ENCODE data around the gene ARL11.
A peak's percentile ranks its signal among the peaks of the same experiment; 100 is the strongest.

Gene ARL11

DNA sequence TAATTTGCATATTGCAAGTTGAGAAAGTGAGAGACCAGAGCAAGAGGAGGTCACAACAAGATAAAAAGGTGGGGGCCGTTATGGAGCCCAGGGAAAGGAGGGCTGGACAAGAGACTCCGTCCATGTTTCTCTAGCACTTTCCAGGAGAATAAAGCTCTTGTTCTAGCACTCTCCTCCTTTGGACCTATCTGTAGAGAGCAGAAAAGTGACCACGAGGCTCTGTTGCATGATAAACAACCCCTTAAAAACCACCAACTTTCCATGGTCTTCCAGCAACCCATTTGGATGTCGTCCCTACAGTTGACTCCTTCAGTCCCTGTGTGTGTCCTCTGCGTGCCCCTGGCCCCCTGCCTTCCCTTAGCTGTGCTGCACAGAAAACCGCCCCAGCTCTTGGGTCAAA is 4.1 kb upstream of the ARL11 start:
- no peaks in the 10 kb centered on the region for H3K9me3 Mint-ChIP-seq
- H3K4me3 Mint-ChIP-seq = no peak overlapping the region
- no peak for DNase-seq
- H3K27me3 Mint-ChIP-seq (ENCODE audit: low read depth, poor library complexity) = no peaks in the 10 kb centered on the region
- H3K27ac Mint-ChIP-seq = no peak overlapping the region
- peaks cover 19% of the 10 kb centered on the region for H3K4me1 Mint-ChIP-seq
- TF ChIP-seq, protein P1, sequence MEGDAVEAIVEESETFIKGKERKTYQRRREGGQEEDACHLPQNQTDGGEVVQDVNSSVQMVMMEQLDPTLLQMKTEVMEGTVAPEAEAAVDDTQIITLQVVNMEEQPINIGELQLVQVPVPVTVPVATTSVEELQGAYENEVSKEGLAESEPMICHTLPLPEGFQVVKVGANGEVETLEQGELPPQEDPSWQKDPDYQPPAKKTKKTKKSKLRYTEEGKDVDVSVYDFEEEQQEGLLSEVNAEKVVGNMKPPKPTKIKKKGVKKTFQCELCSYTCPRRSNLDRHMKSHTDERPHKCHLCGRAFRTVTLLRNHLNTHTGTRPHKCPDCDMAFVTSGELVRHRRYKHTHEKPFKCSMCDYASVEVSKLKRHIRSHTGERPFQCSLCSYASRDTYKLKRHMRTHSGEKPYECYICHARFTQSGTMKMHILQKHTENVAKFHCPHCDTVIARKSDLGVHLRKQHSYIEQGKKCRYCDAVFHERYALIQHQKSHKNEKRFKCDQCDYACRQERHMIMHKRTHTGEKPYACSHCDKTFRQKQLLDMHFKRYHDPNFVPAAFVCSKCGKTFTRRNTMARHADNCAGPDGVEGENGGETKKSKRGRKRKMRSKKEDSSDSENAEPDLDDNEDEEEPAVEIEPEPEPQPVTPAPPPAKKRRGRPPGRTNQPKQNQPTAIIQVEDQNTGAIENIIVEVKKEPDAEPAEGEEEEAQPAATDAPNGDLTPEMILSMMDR (IDR thresholded peaks at IDR 0.05) = no peak
- no peaks in the 10 kb centered on the region for H3K36me3 Mint-ChIP-seq (ENCODE audit: low read depth)

DNA sequence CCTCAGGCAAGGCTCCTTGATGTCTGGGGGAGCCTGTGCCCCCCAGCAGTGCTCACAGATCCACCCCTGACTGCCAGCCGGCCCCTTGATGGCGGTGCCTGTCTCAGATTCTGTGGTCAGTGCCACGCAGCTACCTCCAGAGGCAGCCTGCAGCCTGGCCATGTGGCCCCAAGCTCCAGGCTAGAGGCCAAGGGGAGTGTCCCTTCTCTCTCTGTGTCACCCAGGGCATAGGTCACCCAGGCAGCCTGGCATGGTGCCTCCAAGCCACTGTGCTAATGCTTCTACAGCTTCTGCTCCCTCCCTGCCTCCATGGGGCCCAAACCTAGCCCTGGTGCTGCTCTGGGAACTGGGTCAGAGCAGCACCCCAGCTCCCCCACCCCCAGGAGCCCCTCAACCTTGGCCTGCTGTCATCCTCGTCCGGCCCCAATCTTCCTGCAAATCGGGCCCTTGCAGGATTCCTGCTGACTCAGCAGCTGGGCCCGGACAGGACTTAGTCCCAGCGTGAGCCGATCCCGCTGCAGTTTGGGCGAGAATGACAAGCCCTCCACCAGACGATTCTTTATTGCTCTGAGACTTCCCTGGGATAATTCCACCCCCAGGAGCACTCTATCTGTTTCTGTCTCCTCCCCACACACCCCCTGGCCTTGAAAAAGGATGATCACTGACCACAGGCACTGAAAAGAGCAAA is 2.8 kb upstream of the ARL11 start:
- H3K9me3 Mint-ChIP-seq = no peaks in the 10 kb centered on the region
- H3K36me3 Mint-ChIP-seq (ENCODE audit: low read depth) = no peaks in the 10 kb centered on the region
- TF ChIP-seq, protein P1 (IDR thresholded peaks at IDR 0.05) = no peak
- H3K27ac Mint-ChIP-seq = peak overlapping the region; percentile 17
- H3K27me3 Mint-ChIP-seq (ENCODE audit: low read depth, poor library complexity) = no peaks in the 10 kb centered on the region
- peak; percentile 19 for DNase-seq
- H3K4me1 Mint-ChIP-seq = peaks cover 19% of the 10 kb centered on the region
- H3K4me3 Mint-ChIP-seq = no peak overlapping the region

DNA sequence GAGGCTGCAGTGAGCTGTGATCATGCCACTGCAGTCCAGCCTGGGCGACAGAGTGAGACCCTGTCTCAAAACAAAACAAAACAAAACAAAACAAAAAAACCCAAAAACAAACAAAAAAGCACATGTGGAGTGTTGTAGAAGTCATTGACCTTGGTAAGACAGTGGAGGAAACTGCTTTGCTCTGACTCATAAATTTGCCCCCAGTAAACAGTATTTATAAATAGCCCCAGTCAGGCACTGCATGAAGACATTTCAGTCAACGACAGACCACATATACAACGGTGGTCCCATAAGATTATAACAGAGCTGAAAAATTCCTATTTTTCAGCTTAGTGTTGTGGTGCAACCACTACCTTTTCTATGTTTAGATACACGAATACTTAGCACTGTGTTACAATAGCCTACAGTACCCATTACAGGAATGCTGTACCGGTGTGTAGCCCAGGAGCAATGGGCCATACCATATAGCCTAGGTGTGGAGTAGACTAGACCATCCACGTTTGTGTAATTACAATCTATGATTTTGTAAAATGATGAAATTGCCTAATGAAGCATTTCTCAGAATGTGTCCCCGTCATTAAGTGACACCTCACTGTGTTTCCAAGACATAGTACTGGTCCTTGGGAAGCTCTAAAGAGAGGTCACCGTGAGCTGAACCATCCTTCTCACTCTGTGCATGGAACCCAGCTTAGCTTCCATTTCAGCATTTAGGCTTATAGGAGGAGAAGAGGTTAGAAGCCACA is 1.1 kb downstream of the ARL11 start:
- H3K9me3 Mint-ChIP-seq = peaks cover 4% of the 10 kb centered on the region

DNA sequence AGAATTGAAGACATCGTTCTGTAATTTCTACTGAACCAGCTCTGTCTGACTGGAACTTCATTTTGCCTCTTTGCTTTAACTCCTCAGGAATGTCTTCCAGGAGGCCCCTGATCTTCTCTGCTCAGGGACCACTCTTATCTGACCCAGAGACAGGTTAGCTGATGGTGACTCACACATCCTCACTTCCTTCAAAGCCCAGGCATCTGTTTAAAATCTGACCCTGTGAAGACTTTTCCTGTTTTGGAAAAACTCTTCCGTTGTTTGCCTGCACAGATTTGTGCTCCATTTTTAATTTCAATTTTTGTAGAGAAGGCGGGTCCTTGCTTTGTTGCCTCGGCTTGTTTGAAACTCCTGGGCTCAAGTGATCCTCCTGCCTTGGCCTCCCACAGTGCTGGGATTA is 1.6 kb downstream of the ARL11 start:
- Mint-ChIP-seq H3K4me1 (peaks cover 19% of the 10 kb centered on the region), H3K9me3 (peaks cover 4% of the 10 kb centered on the region), H3K27ac (no peak overlapping the region), H3K4me3 (no peak overlapping the region), H3K27me3 (ENCODE audit: low read depth, poor library complexity) (peaks cover 7% of the 10 kb centered on the region), H3K36me3 (ENCODE audit: low read depth) (no peaks in the 10 kb centered on the region)
- TF ChIP-seq, protein P1 (IDR thresholded peaks at IDR 0.05) = no peak
- DNase-seq = no peak

More for the DNA sequence above, 1.1 kb downstream of the ARL11 start:
- DNase-seq = no peak
- TF ChIP-seq, protein P1 (IDR thresholded peaks at IDR 0.05) = no peak
- no peak overlapping the region for H3K4me3 Mint-ChIP-seq
- peaks cover 3% of the 10 kb centered on the region for H3K27me3 Mint-ChIP-seq (ENCODE audit: low read depth, poor library complexity)
- H3K36me3 Mint-ChIP-seq (ENCODE audit: low read depth) = no peaks in the 10 kb centered on the region
- H3K27ac Mint-ChIP-seq = no peak overlapping the region
- peaks cover 19% of the 10 kb centered on the region for H3K4me1 Mint-ChIP-seq

DNA sequence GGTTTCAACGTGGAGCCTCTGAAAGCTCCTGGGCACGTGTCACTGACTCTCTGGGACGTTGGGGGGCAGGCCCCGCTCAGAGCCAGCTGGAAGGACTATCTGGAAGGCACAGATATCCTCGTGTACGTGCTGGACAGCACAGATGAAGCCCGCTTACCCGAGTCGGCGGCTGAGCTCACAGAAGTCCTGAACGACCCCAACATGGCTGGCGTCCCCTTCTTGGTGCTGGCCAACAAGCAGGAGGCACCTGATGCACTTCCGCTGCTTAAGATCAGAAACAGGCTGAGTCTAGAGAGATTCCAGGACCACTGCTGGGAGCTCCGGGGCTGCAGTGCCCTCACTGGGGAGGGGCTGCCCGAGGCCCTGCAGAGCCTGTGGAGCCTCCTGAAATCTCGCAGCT is 2.3 kb downstream of the ARL11 start:
- Mint-ChIP-seq H3K4me1 (peaks cover 24% of the 10 kb centered on the region), H3K4me3 (no peak overlapping the region), H3K27me3 (ENCODE audit: low read depth, poor library complexity) (peaks cover 7% of the 10 kb centered on the region), H3K9me3 (peaks cover 4% of the 10 kb centered on the region), H3K36me3 (ENCODE audit: low read depth) (no peaks in the 10 kb centered on the region), H3K27ac (no peak overlapping the region)
- TF ChIP-seq, protein P1 (IDR thresholded peaks at IDR 0.05) = no peak
- DNase-seq = no peak
